ENCODE data around the gene RALGAPA2.

RALGAPA2 gene

DNA sequence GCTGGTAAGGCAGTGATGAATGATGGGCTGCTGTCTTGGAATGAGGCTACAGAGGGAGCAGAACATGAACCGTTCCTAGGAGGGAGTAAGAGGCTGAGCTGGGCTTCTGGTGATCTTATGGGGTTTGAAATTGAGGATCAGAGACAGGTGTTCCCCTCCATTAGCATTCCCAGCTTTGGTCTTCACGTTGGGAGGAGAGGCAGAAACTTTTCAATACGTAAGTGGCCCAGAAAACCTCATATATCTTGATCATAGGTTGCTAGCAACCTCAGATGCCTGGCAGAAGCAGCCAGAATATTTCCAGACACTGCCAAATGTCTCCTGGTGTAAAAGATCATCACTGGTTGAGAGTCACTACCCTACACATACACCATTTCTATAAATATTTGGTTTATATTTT is 177.4 kb downstream of the RALGAPA2 start:
- DNase-seq (ENCODE audit: low spot score) = no peak

DNA sequence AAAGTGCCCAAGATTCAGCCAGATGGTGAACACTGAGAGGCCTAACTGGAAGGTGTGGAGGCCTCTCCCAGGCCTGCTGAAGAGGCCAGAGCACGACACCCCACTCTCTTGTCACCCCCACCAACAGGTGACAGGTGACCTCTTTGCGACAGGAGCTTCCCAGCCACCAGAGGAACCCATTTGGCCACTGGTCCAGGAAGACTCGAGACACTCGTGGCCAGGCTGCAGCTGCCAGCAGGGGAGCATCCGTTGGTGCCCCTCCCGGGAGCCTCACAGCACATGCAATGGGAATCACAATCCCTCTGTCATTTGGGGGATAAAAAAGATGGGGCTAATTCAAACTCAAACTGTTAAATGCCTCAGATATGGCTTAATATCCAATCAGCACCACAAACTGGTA is 181.2 kb downstream of the RALGAPA2 start:
- no peak for DNase-seq (ENCODE audit: low spot score)

DNA sequence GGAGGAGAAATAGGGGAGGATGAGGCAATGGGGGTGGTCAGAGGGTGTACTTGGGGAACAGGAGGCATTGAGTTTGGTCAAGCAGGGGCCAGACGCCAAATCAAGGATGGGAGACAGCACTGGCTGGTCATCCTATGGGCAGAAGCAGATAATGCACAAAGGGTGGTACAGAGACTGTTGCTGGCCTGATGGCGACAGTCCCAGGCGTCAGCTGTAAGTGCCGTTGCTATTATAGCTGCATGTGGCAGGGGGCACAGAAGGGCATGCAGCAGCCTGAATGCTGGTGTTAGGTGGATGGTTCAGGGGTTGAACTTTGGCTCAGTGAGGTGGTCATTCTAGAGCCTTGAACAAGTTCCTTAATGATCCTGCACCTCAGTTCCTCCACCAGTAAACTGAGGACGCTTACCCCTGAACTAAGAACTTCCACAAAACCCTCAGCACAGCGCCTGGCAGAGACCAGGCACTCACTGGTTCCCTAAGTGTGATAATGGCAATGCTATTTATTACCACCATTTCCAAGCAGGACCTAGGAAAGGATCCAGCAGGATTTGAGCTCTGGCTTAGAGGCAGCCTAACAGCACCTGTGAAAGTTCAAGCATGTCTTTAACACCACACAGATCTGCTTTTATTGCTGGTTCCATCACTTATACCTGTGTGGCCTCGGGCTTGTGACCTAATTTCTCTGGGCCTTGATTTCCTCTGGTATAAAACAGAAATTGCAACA is 181.9 kb downstream of the RALGAPA2 start:
- no peak for DNase-seq (ENCODE audit: low spot score)

DNA sequence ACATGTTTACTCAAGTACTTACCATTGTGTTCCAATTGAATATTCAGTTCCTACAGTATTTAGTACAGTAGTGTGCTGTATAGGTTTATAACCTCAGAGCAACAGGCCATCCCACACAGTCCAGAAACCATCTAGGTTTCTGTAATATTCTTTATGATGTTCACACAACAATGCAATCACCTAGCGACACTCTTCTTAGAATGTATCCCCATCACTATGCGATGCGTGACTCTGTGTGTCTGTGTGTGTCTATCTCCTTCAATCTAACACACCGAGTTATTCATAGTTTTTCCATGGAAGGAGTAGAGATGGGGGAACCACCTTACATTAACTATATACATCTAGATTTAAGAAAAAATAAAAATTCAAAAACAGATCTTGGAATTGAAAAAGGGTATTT is 182.8 kb downstream of the RALGAPA2 start:
- DNase-seq (ENCODE audit: low spot score) = no peak

DNA sequence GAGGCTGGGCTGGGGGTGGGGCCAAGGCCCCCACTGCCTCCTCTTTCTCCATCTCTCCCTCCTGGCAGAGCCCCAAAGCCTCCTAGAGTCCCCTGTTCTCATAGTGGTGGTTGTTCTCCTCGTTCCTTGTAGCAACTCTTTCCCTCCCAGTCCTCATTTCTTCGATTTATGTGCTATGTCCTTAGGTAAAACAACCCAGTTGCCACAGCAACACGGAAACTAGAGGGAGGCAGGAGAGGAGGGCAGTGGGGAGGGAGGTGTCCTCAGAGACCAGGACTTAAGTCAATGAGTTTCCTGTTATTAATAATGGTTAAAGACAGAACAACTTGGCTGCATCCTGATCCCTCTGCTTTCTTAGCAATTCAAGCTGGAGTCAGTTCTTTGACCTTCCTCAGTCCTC is 183.6 kb downstream of the RALGAPA2 start:
- DNase-seq (ENCODE audit: low spot score) = no peak

DNA sequence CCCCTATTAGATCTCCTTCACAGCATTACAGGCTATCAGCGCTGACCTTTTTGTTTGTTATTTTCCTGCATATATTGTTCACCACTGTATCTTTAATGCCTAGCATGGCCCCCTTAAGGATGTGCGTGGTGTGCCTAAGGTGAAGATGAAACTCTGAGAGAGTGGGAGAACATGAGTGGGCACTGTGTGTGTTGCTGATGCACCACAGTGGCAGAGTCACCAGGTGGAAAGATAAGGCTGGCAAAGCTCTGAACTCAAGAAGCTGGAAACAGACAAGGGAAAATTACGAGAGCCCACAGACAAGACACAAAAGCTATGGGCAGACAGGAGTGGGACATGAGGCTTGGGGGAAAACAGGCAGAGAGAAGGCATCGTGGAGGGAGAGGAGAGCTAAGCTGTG is 184.8 kb downstream of the RALGAPA2 start:
- DNase-seq (ENCODE audit: low spot score) = no peak

DNA sequence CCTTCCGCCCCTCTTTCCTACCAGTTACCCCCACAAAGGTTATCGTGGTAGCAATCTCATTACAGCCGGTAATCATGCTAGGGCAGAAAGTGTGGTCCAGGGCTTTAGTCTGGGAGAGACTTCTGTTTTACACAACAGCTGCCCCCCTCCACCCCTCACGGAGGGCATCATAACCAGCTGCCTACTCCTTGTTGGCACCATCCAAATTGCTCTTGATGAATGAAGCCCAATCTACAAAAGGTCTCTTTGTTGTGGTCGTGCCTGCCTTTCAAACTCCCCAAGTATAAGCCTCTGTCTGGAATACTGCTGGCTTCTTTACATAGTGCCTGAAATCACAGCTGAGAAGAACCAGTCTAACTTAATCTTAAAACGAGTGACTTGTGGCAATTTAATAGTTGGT is 186.7 kb downstream of the RALGAPA2 start:
- DNase-seq (ENCODE audit: low spot score) = no peak

DNA sequence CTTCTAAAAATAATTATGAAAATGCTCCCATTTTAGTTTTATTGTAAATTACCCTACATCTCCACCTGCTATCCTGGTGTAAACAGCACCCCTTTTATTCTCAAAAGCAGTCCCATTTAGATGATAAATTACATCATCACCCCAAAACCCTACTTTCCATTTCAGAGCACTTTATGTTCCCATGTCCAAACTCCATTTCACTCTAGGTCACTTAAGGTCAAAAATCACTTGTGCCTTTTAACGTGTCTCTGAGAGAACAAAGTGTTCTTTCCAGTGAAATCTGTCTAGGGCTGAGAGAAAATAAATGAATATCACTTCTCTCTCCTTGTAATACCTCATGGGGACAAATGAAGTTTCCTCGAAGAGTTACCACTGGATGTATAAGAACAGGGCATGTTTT is 187.2 kb downstream of the RALGAPA2 start:
- no peak for DNase-seq (ENCODE audit: low spot score)

DNA sequence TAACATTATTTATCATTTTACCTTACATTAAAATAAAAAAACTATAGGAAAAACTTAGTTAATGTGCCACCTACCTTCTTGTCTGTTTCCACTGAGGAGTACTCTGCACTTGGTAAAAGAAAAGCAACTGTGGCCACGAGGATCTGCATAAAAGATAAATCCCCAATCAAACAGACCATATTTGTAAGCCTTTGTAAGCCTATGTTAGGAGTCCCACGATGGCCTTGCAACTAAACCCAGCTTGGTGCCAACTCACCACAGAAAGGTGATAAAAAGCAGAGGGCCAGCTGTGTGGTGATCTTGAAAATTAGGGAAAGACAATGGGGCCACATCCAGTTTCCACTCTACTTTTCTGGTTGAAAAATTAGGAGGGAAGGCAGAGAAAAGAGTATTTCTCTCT is 187.7 kb downstream of the RALGAPA2 start:
- no peak for DNase-seq (ENCODE audit: low spot score)

DNA sequence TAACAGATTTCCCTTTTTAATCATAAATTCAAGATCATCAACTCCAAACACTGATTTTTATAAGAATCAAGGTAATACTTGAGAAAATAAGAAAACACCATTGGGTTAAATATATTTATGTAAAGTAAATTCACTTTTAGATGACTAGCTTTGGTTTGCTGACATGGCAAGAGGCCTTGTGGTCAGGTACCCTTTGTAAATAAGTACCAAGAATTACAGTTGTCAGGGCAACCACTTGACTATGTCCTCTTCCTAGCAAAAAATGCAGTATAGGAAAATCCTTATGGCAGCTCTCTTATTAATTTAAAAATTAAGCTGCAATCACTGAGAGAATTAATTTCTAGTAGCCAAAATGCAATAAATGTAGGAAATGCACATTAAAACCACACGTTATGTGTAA is 190.7 kb downstream of the RALGAPA2 start:
- no peak for DNase-seq (ENCODE audit: low spot score)

DNA sequence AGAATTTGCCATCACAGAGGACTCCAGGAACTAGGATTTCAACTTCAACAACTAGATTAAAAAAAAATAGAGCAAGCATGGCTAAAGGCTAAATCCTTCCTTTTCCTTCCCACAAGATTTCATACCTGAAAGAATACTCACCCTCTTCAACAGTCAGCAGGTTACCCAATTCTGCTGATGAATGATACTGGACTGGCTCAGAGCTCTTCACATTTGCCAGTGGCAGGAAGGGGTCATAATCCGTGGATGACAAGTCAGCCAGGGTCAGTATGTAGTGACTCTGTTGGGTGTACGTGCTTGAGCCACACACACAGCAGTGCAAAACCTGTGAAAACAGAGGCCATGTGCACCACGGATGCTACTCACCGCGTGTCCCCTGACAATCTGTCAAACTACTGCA is 191.7 kb downstream of the RALGAPA2 start:
- no peak for DNase-seq (ENCODE audit: low spot score)

DNA sequence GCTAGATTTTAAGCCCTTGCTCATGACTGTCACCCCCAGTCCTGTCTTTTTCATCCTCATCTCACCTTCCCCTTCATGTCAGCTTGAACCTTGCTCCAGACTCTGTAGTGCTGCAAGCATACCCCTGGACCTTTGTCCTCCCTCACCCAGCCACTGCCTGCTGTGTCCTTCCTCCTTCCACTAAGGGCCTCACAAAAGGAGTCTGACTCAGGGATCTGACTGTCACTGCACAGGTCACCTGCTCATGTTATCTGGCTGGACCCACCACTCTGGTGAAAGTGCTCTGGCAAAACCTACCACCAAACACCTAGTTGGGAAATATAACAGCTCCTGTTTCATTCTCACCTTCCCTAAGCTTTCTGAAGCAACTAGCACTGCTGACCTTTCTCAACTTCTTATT is 193.2 kb downstream of the RALGAPA2 start:
- no peak for DNase-seq (ENCODE audit: low spot score)

DNA sequence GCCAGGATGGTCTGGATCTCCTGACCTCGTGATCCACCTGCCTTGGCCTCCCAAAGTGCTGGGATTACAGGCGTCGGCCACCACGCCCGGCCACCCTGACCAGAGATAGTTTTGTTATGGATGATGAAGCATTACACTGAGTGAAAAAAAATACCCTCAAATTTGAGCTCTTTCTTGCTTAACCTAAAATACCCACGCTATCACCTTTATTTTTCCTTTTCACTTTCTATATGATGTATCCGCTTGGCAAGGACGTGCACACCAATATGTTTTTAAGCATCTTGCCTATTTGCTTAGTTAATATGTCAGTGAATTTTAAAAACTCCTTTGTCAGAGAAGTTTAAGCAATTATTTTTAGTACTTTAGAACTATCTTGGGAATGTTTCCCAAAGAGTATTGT is 194.2 kb downstream of the RALGAPA2 start:
- no peak for DNase-seq (ENCODE audit: low spot score)

DNA sequence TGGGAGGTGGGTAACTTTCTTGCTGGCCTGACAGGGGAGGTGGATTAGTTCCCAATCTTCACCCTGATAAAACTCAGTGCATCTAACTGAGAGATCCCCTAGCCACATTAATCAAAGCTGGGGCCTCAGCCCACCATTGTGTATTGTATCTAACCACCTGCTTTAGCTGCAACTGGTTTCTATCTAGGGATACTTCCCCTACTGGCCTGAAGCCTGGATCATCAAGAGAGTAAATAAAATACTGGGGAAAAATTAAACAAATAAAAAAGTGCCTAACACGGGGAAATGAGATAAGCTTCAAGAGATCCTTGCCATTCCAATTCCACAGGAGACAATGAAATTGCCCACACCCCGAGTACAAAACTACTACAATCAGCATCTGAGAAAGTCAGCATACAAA is 195.1 kb downstream of the RALGAPA2 start:
- DNase-seq (ENCODE audit: low spot score) = no peak

DNA sequence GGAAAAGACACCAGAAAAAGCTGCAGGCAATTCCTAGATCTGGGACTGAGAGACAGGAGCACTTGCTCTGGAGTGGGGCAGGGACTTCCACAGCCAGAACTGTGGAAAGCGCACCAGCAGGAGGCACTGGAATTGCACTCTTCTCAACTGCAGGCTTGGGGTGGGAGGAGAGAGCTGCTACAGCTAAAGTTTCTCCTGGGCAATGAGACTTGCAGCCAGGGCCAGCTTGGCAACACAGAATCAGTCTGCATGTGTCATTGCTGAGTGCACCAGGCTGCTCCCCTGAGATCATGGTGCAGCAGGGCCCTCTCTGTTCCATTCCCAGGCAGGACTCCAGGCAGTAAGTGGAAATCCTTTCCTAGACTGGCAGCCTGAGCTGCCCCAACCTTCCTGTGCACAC is 198.7 kb downstream of the RALGAPA2 start:
- no peak for DNase-seq (ENCODE audit: low spot score)

DNA sequence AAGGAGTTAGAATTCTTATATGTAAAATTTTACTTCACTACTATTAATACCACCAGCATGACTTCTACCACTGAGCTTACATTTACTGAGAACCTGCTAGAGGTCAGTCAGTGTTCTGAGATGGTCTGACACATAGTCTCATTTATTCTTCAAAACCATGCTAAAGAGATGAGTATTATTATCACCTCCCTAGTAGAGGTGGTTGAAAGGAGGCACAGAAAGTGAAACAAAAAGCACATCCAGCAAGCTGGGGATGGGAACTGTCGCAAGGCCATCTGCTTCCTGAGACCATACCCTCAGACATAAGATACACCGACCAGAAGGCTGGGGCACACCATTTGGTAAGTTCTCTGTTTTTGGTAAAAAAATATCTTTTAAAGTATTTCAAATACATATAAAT is 206.9 kb downstream of the RALGAPA2 start:
- no peak for DNase-seq (ENCODE audit: low spot score)

DNA sequence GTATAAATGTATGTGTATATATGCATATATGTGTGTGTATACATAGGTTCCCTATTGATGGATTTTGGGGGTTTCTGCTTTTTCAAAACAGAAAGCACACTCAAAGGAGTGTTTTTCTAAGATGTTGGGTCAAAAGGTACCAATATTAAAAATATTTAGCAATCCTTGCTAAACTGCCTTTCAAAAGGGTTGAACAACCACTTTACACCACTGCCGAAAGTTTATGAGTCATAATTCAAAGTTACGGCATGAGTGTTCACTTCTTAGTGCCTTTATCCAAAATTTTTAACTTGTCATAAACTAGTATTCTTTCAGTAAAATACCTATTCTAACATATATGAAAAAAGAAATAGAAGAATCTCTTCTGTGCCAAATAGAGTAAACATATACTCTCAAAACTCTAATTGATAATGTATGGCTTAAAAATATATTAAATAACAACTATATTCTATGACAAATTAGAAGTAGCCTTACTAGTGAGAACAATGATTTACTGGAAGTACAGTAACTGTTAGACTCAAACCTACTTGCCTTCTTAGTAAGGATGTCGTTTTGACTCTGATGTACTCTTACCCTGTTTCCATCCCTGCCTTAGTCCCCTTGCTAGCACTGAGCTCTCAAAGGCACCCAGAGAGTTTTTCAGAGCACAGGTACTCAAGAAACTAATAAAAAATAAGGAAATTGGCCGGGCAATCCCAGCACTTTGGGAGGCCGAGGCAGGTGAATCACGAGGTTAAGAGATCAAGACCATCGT is 208.5 kb downstream of the RALGAPA2 start:
- DNase-seq (ENCODE audit: low spot score) = no peak

DNA sequence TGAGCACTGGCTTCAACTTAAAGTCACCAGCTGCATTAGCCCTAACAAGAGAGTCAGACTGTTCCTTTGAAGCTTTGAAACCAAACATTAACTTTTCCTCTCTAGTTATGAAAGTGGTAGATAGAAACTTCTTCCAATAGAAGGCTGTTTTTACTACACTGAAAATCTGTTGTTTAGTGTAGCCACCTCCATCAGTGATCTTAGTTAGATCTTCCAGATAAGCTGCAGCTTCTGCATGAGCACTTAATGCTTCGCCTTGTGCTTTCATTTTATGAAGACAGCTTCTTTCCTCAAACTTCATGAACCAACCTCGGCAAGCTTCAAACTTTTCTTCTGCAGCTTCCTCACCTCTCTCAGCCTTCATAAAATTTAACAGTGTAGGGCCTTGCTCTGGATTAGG is 211.3 kb downstream of the RALGAPA2 start:
- no peak for DNase-seq (ENCODE audit: low spot score)

DNA sequence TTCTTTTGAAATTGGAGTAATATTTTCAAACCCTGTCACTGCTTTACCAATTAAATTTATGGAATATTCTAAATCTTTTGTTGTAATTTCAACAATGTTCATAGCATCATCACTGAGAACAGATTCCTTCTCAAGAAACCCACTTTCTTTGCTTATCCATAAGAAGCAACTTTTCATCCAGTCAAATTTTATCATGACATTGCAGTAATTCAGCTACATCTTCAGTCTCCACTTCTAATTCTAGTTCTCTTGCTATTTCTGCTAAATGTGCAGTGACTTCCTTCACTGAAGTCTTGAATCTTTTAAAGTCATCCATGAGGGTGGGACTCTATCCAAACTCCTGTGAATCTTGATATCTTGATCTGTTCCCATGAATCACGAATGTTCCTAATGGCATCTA is 212.1 kb downstream of the RALGAPA2 start:
- no peak for DNase-seq (ENCODE audit: low spot score)

DNA sequence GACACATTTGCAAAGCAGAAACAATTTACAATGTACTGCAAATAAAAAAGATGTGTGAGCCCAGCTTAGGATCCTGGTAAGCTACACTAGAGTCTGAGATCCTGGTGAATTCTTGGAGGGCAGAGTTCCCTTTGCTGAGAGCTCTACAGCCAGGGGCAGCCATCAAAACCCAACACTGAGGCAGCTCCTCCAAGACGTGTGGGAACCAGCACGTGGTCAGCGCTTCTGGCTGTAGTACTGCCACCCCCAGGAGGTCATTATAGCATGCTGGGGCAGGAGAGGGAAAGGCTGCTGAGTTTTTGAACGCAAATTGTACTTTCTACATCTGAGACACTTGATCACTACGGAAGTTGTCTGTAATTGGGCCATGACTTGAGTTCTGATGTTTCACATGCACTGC is 213.0 kb downstream of the RALGAPA2 start:
- DNase-seq (ENCODE audit: low spot score) = no peak

DNA sequence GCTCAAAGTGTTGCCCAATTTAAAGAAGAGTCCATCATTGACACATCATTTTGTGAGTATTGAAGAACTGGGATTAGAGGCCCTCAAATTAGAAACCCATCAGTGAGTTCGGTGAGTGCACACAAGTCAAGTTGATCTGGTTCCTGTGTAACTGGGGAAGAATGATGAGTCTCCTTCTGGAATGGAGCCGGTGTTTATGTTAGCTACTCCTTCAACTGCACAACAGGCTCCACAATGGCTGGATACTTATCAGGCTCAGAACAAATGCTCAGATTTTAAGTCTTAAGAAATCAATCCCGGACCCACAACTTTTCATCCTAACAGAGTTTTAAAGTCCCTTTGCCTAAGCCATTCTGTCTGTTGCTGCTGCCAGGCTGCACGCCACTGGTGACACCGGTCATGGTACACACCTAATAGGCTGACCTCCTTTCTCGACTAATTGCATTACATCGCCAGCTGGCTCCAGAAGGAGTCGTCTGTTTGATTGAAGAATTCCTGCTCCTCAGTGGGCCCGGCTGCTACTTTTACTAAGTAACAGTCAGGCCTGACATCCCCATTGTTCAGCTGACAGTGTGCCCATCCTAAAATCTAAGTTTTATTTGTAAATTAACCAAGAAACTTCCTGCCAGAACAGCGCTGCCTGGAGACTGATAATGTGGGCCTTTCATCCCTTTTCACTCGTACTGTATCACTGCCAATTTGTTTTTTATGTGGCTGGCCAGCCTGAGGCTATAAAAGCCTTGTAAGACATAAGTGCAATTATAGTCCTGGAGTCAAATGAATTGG is 214.2 kb downstream of the RALGAPA2 start:
- no peak for DNase-seq (ENCODE audit: low spot score)

DNA sequence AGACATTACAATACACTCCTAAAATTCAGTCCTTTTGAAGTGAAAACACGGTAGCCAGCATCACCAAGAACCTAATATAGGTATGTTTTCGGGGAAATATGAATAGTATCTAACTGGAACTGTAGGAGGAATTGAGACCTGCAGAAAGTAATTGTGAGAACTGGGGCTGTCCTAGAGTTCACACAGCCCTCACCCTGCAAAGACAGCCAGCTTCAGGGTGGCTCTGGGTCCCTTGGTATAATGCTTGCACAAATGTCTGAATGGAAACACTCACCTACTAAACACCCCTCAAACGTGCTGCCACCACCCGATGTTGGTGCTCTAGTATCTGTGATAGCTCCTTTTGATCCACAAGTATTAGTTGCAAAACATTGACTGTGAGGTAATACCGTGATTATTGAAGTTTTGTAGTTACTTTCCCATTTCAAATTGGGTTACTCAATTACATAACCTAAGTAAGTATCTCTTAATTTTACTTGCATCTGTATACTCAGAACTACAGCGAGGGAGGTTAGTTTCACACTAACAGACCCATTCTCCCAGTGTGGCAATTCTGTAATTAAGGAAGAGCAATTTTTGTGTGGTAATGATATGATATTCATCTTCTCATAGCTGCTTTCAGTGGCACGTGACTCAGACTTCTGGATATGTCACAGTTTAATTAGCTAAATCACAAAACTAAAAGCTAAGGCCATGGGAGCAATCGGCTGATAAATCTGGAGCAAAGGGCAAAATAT is 215.0 kb downstream of the RALGAPA2 start:
- no peak for DNase-seq (ENCODE audit: low spot score)
